RWPE1 (cell line): Measurements from ENCODE around the gene ZBTB48.

ENCODE experiments used
- CTCF ChIA-PET: fragments of 350-600 bp; sonication (Branson Sonifier 250); formaldehyde crosslinking; extraction: SDS; loops from one replicate; lab custom pipeline; 2021; lab: Yijun Ruan, JAX
- POLR2A ChIA-PET: fragments of 400-600 bp; formaldehyde crosslinking; extraction: SDS; loops from one replicate; lab custom pipeline; 2020; ENCODE audit warnings: antibody characterized with exemption; ENCODE audit not compliant: low non-redundant PET; lab: Yijun Ruan, JAX
- DNase-seq: peaks from one replicate; pipeline ENCODE4 v3.0.0; 2012; ENCODE audit warnings: low spot score
- H3K27ac ChIP-seq: fragments of 450-650 bp; 2 replicates; pipeline ENCODE4 v1.5.1; 2017
- CTCF ChIP-seq: fragments of 450-650 bp; conservative IDR thresholded peaks from 2 replicates; pipeline ENCODE4 v1.5.1; 2017; ENCODE audit warnings: low read depth, mild to moderate bottlenecking

The ZBTB48 gene

GRCh38 chr1:6580593-6581409, 1.0 kb downstream of the ZBTB48 start:
- POLR2A ChIA-PET, result interaction anchor here (1.0 to 1.6 kb wide), 2 partner anchors 8 to 26 kb away, joined by 3 to 4 read pairs; partner anchors contain the start of gene NOL9
- CTCF ChIA-PET, result interaction anchor here (0.6 to 1.1 kb wide), 6 partner anchors 12 to 1881 kb away, joined by 3 to 10 read pairs (median 3); partner anchors contain the start of gene NOL9
- DNase-seq, result no peak
- TF ChIP-seq CTCF, result no peak
- peak overlapping the region; percentile 92 for H3K27ac ChIP-seq

- POLR2A ChIA-PET, result interaction anchor here (0.7 to 1.0 kb wide), 3 partner anchors 8 to 18 kb away, joined by 3 to 4 read pairs (median 4); no protein-coding TSS in a partner anchor
- DNase-seq, result peak; percentile 73
- no peak for TF ChIP-seq CTCF
- H3K27ac ChIP-seq, result peak overlapping the region; percentile 92
- CTCF ChIA-PET, result interaction anchor here (0.6 to 1.1 kb wide), 4 partner anchors 13 to 220 kb away, joined by 3 to 10 read pairs (median 4); partner anchors contain the start of gene NOL9
Measured at GRCh38 chr1:6581561-6582305, 1.9 kb downstream of the ZBTB48 start.

GRCh38 chr1:6582370-6582769, 2.6 kb downstream of the ZBTB48 start:
- DNase-seq, result no peak
- POLR2A ChIA-PET, result interaction anchor here (0.6 kb wide), 1 partner anchor 39 kb away, joined by 3 read pairs; no protein-coding TSS in a partner anchor
- peak overlapping the region; percentile 92 for H3K27ac ChIP-seq
- no peak for TF ChIP-seq CTCF
- CTCF ChIA-PET, result no interaction called here

- TF ChIP-seq CTCF, result no peak
- no peak for DNase-seq
- ChIA-PET CTCF (interaction anchor here (0.6 kb wide), 1 partner anchor 62 kb away, joined by 3 read pairs; no protein-coding TSS in a partner anchor), POLR2A (interaction anchor here (0.6 to 0.7 kb wide), 2 partner anchors 46 to 1168 kb away, joined by 4 to 9 read pairs; no protein-coding TSS in a partner anchor)
- H3K27ac ChIP-seq, result peak overlapping the region; percentile 98
Measured at GRCh38 chr1:6584126-6585080, 4.6 kb downstream of the ZBTB48 start.

GRCh38 chr1:6585081-6585722, 5.4 kb downstream of the ZBTB48 start:
- H3K27ac ChIP-seq, result peak overlapping the region; percentile 98
- POLR2A ChIA-PET, result no interaction called here

More at GRCh38 chr1:6585081-6585722, 5.4 kb downstream of the ZBTB48 start:
- TF ChIP-seq CTCF, result no peak
- no peak for DNase-seq
- CTCF ChIA-PET, result interaction anchor here (0.6 kb wide), 1 partner anchor 61 kb away, joined by 3 read pairs; no protein-coding TSS in a partner anchor
